Smooth muscle cell (in vitro differentiated cells): ENCODE measurements around the gene SLC35F5. TPM values are rescaled to one million over a fixed set of nuclear protein-coding genes. Genes with fewer than 3 reads are reported as not detected.

ENCODE experiments used
- DNase-seq: peaks from one replicate; lab custom pipeline; 2025; ENCODE audit not compliant: unreplicated experiment; lab: John Stamatoyannopoulos, UW
- H2AFZ ChIP-seq: fragments of 200-600 bp; sonication (generic); 2 replicates; pipeline ENCODE4 v1.6.0; 2016; ENCODE audit warnings: antibody characterized with exemption, low read depth, mild to moderate bottlenecking
- H3F3A ChIP-seq: fragments of 200-600 bp; sonication (generic); 2 replicates; pipeline ENCODE4 v1.6.0; 2017; ENCODE audit warnings: antibody characterized with exemption, low read depth
- H3K27ac ChIP-seq: fragments of 200-600 bp; sonication (generic); 2 replicates; pipeline ENCODE4 v1.5.1; 2016; ENCODE audit warnings: low read depth, mild to moderate bottlenecking
- H3K27me3 ChIP-seq: fragments of 200-600 bp; sonication (generic); 2 replicates; pipeline ENCODE4 v1.6.1; 2016; ENCODE audit warnings: low read depth, mild to moderate bottlenecking
- H3K36me3 ChIP-seq: fragments of 200-600 bp; sonication (generic); 2 replicates; pipeline ENCODE4 v1.5.1; 2016; ENCODE audit warnings: low read depth
- H3K4me1 ChIP-seq: fragments of 200-600 bp; sonication (generic); 2 replicates; pipeline ENCODE4 v1.5.1; 2016; ENCODE audit warnings: low read depth
- H3K4me2 ChIP-seq: fragments of 200-600 bp; sonication (generic); 2 replicates; pipeline ENCODE4 v1.6.0; 2016; ENCODE audit warnings: mild to moderate bottlenecking
- H3K4me3 ChIP-seq: fragments of 200-600 bp; sonication (generic); 2 replicates; pipeline ENCODE4 v1.5.1; 2016; ENCODE audit warnings: mild to moderate bottlenecking
- H3K79me2 ChIP-seq: fragments of 200-600 bp; sonication (generic); 2 replicates; pipeline ENCODE4 v1.6.0; 2016; ENCODE audit warnings: low read depth, mild to moderate bottlenecking
- H3K9ac ChIP-seq: fragments of 200-600 bp; sonication (generic); 2 replicates; pipeline ENCODE4 v1.6.0; 2016; ENCODE audit warnings: low read depth
- H3K9me3 ChIP-seq: fragments of 200-600 bp; sonication (generic); replicated peaks from 2 replicates; pipeline ENCODE4 v1.5.1; 2016; ENCODE audit warnings: low read depth
- H4K20me1 ChIP-seq: fragments of 200-600 bp; sonication (generic); 2 replicates; pipeline ENCODE4 v1.6.0; 2016; ENCODE audit warnings: low read depth
- CTCF ChIP-seq: fragments of 200-600 bp; sonication (generic); IDR thresholded peaks from 2 replicates; pipeline ENCODE4 v1.5.1; 2017; ENCODE audit warnings: borderline replicate concordance, mild to moderate bottlenecking, antibody characterized with exemption; ENCODE audit not compliant: insufficient read depth, poor library complexity, severe bottlenecking
- WGBS: methylation state at CpG from one replicate; pipeline ENCODE4 v1.1.7; 2016; ENCODE audit warnings: low lambda C conversion rate; 5-methylcytosine and 5-hydroxymethylcytosine counted together
- polyA plus RNA-seq: library from polyadenylated mRNA; unstranded; fragments of >200 nt; fragmentation: Nextera tagmentation; extraction: Ambion mirVana; gene quantifications from 2 replicates; pipeline ENCODE4 v1.2.1, GENCODE V29; 2016
- total RNA-seq: library from RNA; depleted of rRNA; stranded (reverse); fragments of >200 nt; gene quantifications from 2 replicates; pipeline ENCODE4 v1.2.3, GENCODE V29; 2014

SLC35F5 gene
- total and polyA plus RNA-seq, 2 experiments from 2014 or later = 47.8 to 83.7 TPM

- Histone ChIP-seq H3K36me3 (no peaks in the 10 kb centered on the region), H3K4me3 (no peak overlapping the region), H2AFZ (no peak overlapping the region), H3K9ac (no peak overlapping the region), H3K4me1 (no peaks in the 10 kb centered on the region), H3K27me3 (no peaks in the 10 kb centered on the region), H3F3A (no peaks in the 10 kb centered on the region), H3K79me2 (no peaks in the 10 kb centered on the region), H3K27ac (no peak overlapping the region), H3K9me3 (no peaks in the 10 kb centered on the region), H4K20me1 (no peaks in the 10 kb centered on the region), H3K4me2 (peak overlapping the region; percentile 8)
- no peak for DNase-seq
- no peak for TF ChIP-seq CTCF
- 53% methylated on average over 8 of the region's 8 CpGs for WGBS
Measured at GRCh38 chr2:113685471-113685870, 71.0 kb downstream of the SLC35F5 start.

GRCh38 chr2:113679457-113679856 lies 77.0 kb downstream of the SLC35F5 start:
- DNase-seq = no peak
- no peak overlapping the region for H3K27ac ChIP-seq
- no peaks in the 10 kb centered on the region for H4K20me1 ChIP-seq
- no peaks in the 10 kb centered on the region for H3K27me3 ChIP-seq
- H3F3A ChIP-seq = no peaks in the 10 kb centered on the region
- H3K9ac ChIP-seq = no peak overlapping the region
- no peaks in the 10 kb centered on the region for H3K9me3 ChIP-seq
- no peaks in the 10 kb centered on the region for H3K4me1 ChIP-seq
- no peak overlapping the region for H3K4me3 ChIP-seq
- no peak overlapping the region for H3K4me2 ChIP-seq
- no peaks in the 10 kb centered on the region for H3K36me3 ChIP-seq
- WGBS = 92% methylated on average over 8 of the region's 8 CpGs
- H3K79me2 ChIP-seq = no peaks in the 10 kb centered on the region
- H2AFZ ChIP-seq = no peak overlapping the region
- no peak for TF ChIP-seq CTCF

- no peaks in the 10 kb centered on the region for H3K4me1 ChIP-seq
- TF ChIP-seq CTCF = no peak
- no peak overlapping the region for H3K9ac ChIP-seq
- H3K4me2 ChIP-seq = no peak overlapping the region
- H3K27me3 ChIP-seq = no peaks in the 10 kb centered on the region
- no peaks in the 10 kb centered on the region for H3K79me2 ChIP-seq
- no peaks in the 10 kb centered on the region for H3F3A ChIP-seq
- H3K36me3 ChIP-seq = no peaks in the 10 kb centered on the region
- no peak overlapping the region for H3K27ac ChIP-seq
- H3K9me3 ChIP-seq = no peaks in the 10 kb centered on the region
- no peak for DNase-seq
- H3K4me3 ChIP-seq = no peak overlapping the region
- H4K20me1 ChIP-seq = no peaks in the 10 kb centered on the region
- no peak overlapping the region for H2AFZ ChIP-seq
- WGBS = 57% methylated on average over 2 of the region's 2 CpGs
Measured at GRCh38 chr2:113677330-113677729, 79.1 kb downstream of the SLC35F5 start.

- 97% methylated on average over 4 of the region's 4 CpGs for WGBS
- H3K27ac ChIP-seq = no peak overlapping the region
- no peak overlapping the region for H3K9ac ChIP-seq
Measured at GRCh38 chr2:113676623-113677266, 79.7 kb downstream of the SLC35F5 start.

More at GRCh38 chr2:113676623-113677266, 79.7 kb downstream of the SLC35F5 start:
- Histone ChIP-seq H3K79me2 (no peaks in the 10 kb centered on the region), H3K36me3 (no peaks in the 10 kb centered on the region), H3K9me3 (no peaks in the 10 kb centered on the region), H3F3A (no peaks in the 10 kb centered on the region), H3K4me3 (no peak overlapping the region), H2AFZ (no peak overlapping the region), H3K4me2 (no peak overlapping the region), H4K20me1 (no peaks in the 10 kb centered on the region), H3K27me3 (no peaks in the 10 kb centered on the region), H3K4me1 (no peaks in the 10 kb centered on the region)
- TF ChIP-seq CTCF = no peak
- DNase-seq = no peak
